Activated naive CD4-positive, alpha-beta T cell treated with anti-CD3 and anti-CD28 coated beads for 36 hours (primary cell): ENCODE data around the gene CTNNA2. TPM values are rescaled to one million over a fixed set of nuclear protein-coding genes. Genes with fewer than 3 reads are reported as not detected.

ENCODE experiments used
- CTCF ChIA-PET: fragments of 350-600 bp; sonication (Branson Sonifier 250); formaldehyde crosslinking; loops from one replicate; lab custom pipeline; 2021; ENCODE audit warnings: antibody characterized with exemption; lab: Charles Lee
- DNase-seq: peaks from one replicate; pipeline ENCODE4 v3.0.0-alpha.2; 2020
- H3K27ac Mint-ChIP-seq: one replicate; pipeline ENCODE4 v1.8.0; 2021; ENCODE audit warnings: mild to moderate bottlenecking, mixed read lengths
- H3K27me3 Mint-ChIP-seq: one replicate; pipeline ENCODE4 v1.8.0; 2021; ENCODE audit warnings: low read depth, mixed read lengths
- H3K36me3 Mint-ChIP-seq: one replicate; pipeline ENCODE4 v1.8.0; 2021; ENCODE audit warnings: low read depth, mixed read lengths
- H3K4me1 Mint-ChIP-seq: one replicate; pipeline ENCODE4 v1.8.0; 2021; ENCODE audit warnings: low read depth, mixed read lengths
- H3K4me3 Mint-ChIP-seq: one replicate; pipeline ENCODE4 v1.8.0; 2021; ENCODE audit warnings: mild to moderate bottlenecking, moderate library complexity, mixed read lengths
- H3K9me3 Mint-ChIP-seq: one replicate; pipeline ENCODE4 v1.8.0; 2021; ENCODE audit warnings: mixed read lengths
- intact Hi-C: fragments of 100-400 bp; cut with micrococcal nuclease; formaldehyde crosslinking; loops from one replicate; pipeline ENCODE4 v1.15.1; 2023
- total RNA-seq, 2 experiments: library from RNA; stranded (reverse); gene quantifications; one replicate each; pipeline ENCODE4 v1.2.3, GENCODE V29; 2021

CTNNA2 gene
- total RNA-seq, 2 experiments from 2014 or later: not detected

GRCh38 chr2:80454628-80455027 lies 941.8 kb downstream of the CTNNA2 start:
- Mint-ChIP-seq H3K27me3 (no peaks in the 10 kb centered on the region), H3K4me1 (no peaks in the 10 kb centered on the region), H3K27ac (no peak overlapping the region), H3K36me3 (no peaks in the 10 kb centered on the region), H3K4me3 (no peak overlapping the region), H3K9me3 (peaks cover 4% of the 10 kb centered on the region)
- CTCF ChIA-PET: no interaction called here
- DNase-seq: no peak
- intact Hi-C loops: no loop called here

GRCh38 chr2:80459028-80459427 lies 946.2 kb downstream of the CTNNA2 start:
- intact Hi-C loops: no loop called here
- H3K4me1 Mint-ChIP-seq: no peaks in the 10 kb centered on the region

GRCh38 chr2:80461505-80462197 lies 948.8 kb downstream of the CTNNA2 start:
- Mint-ChIP-seq H3K4me1 (no peaks in the 10 kb centered on the region), H3K9me3 (peaks cover 8% of the 10 kb centered on the region), H3K27ac (no peak overlapping the region), H3K4me3 (no peak overlapping the region), H3K36me3 (no peaks in the 10 kb centered on the region), H3K27me3 (no peaks in the 10 kb centered on the region)
- DNase-seq: no peak
- CTCF ChIA-PET: no interaction called here
- intact Hi-C loops: no loop called here

More at GRCh38 chr2:80459028-80459427, 946.2 kb downstream of the CTNNA2 start:
- CTCF ChIA-PET: no interaction called here
- Mint-ChIP-seq H3K4me3 (no peak overlapping the region), H3K27me3 (no peaks in the 10 kb centered on the region), H3K27ac (no peak overlapping the region), H3K9me3 (peaks cover 9% of the 10 kb centered on the region), H3K36me3 (no peaks in the 10 kb centered on the region)
- DNase-seq: no peak

GRCh38 chr2:80462654-80463053 lies 949.8 kb downstream of the CTNNA2 start:
- DNase-seq: no peak
- Mint-ChIP-seq H3K4me1 (no peaks in the 10 kb centered on the region), H3K9me3 (peaks cover 7% of the 10 kb centered on the region), H3K4me3 (no peak overlapping the region), H3K36me3 (no peaks in the 10 kb centered on the region), H3K27ac (no peak overlapping the region), H3K27me3 (no peaks in the 10 kb centered on the region)
- CTCF ChIA-PET: no interaction called here
- intact Hi-C loops: no loop called here

- H3K4me1 Mint-ChIP-seq: no peaks in the 10 kb centered on the region
- no peak overlapping the region for H3K4me3 Mint-ChIP-seq
- H3K27me3 Mint-ChIP-seq: no peaks in the 10 kb centered on the region
- no peak overlapping the region for H3K27ac Mint-ChIP-seq
- no peaks in the 10 kb centered on the region for H3K36me3 Mint-ChIP-seq
- no peak for DNase-seq
- CTCF ChIA-PET: no interaction called here
- peaks cover 7% of the 10 kb centered on the region for H3K9me3 Mint-ChIP-seq
- intact Hi-C loops: no loop called here
These were observed 951.4 kb downstream of the CTNNA2 start for GRCh38 chr2:80464275-80464674.

- Mint-ChIP-seq H3K27ac (no peak overlapping the region), H3K27me3 (no peaks in the 10 kb centered on the region), H3K4me3 (no peak overlapping the region), H3K4me1 (no peaks in the 10 kb centered on the region), H3K36me3 (no peaks in the 10 kb centered on the region), H3K9me3 (peaks cover 8% of the 10 kb centered on the region)
- CTCF ChIA-PET: no interaction called here
- DNase-seq: no peak
- intact Hi-C loops: no loop called here
These were observed 954.5 kb downstream of the CTNNA2 start for GRCh38 chr2:80467262-80467811.

- Mint-ChIP-seq H3K9me3 (peaks cover 9% of the 10 kb centered on the region), H3K4me3 (no peak overlapping the region), H3K36me3 (no peaks in the 10 kb centered on the region), H3K27me3 (no peaks in the 10 kb centered on the region), H3K4me1 (no peaks in the 10 kb centered on the region), H3K27ac (no peak overlapping the region)
- no peak for DNase-seq
- CTCF ChIA-PET: no interaction called here
- intact Hi-C loops: no loop called here
These were observed 956.6 kb downstream of the CTNNA2 start for GRCh38 chr2:80469428-80469827.

- CTCF ChIA-PET: no interaction called here
- Mint-ChIP-seq H3K27me3 (no peaks in the 10 kb centered on the region), H3K36me3 (no peaks in the 10 kb centered on the region), H3K27ac (no peak overlapping the region), H3K4me3 (no peak overlapping the region), H3K9me3 (peaks cover 9% of the 10 kb centered on the region), H3K4me1 (no peaks in the 10 kb centered on the region)
- no peak for DNase-seq
- intact Hi-C loops: no loop called here
These were observed 960.2 kb downstream of the CTNNA2 start for GRCh38 chr2:80473069-80473468.

- H3K27ac Mint-ChIP-seq: no peak overlapping the region
- no peaks in the 10 kb centered on the region for H3K36me3 Mint-ChIP-seq
- intact Hi-C loops: no loop called here
- CTCF ChIA-PET: no interaction called here
- no peaks in the 10 kb centered on the region for H3K4me1 Mint-ChIP-seq
- H3K27me3 Mint-ChIP-seq: no peaks in the 10 kb centered on the region
- no peak overlapping the region for H3K4me3 Mint-ChIP-seq
- H3K9me3 Mint-ChIP-seq: peaks cover 9% of the 10 kb centered on the region
- DNase-seq: no peak
These were observed 960.9 kb downstream of the CTNNA2 start for GRCh38 chr2:80473796-80474195.

GRCh38 chr2:80475970-80476369 lies 963.1 kb downstream of the CTNNA2 start:
- no peaks in the 10 kb centered on the region for H3K36me3 Mint-ChIP-seq
- CTCF ChIA-PET: no interaction called here
- H3K4me1 Mint-ChIP-seq: no peaks in the 10 kb centered on the region
- no peaks in the 10 kb centered on the region for H3K27me3 Mint-ChIP-seq
- DNase-seq: no peak
- H3K27ac Mint-ChIP-seq: no peak overlapping the region
- H3K9me3 Mint-ChIP-seq: peaks cover 6% of the 10 kb centered on the region
- intact Hi-C loops: no loop called here
- no peak overlapping the region for H3K4me3 Mint-ChIP-seq

- H3K27me3 Mint-ChIP-seq: no peaks in the 10 kb centered on the region
- no peak overlapping the region for H3K4me3 Mint-ChIP-seq
- no peak for DNase-seq
- no peaks in the 10 kb centered on the region for H3K4me1 Mint-ChIP-seq
- peaks cover 4% of the 10 kb centered on the region for H3K9me3 Mint-ChIP-seq
- intact Hi-C loops: no loop called here
- no peak overlapping the region for H3K27ac Mint-ChIP-seq
- CTCF ChIA-PET: no interaction called here
- no peaks in the 10 kb centered on the region for H3K36me3 Mint-ChIP-seq
These were observed 963.8 kb downstream of the CTNNA2 start for GRCh38 chr2:80476535-80477117.

- H3K27ac Mint-ChIP-seq: no peak overlapping the region
- no peaks in the 10 kb centered on the region for H3K9me3 Mint-ChIP-seq
- H3K4me1 Mint-ChIP-seq: no peaks in the 10 kb centered on the region
- no peaks in the 10 kb centered on the region for H3K36me3 Mint-ChIP-seq
- CTCF ChIA-PET: no interaction called here
- DNase-seq: no peak
- no peaks in the 10 kb centered on the region for H3K27me3 Mint-ChIP-seq
- no peak overlapping the region for H3K4me3 Mint-ChIP-seq
- intact Hi-C loops: no loop called here
These were observed 969.4 kb downstream of the CTNNA2 start for GRCh38 chr2:80482276-80482675.

- DNase-seq: no peak
- intact Hi-C loops: no loop called here
- CTCF ChIA-PET: no interaction called here
- Mint-ChIP-seq H3K9me3 (peaks cover 5% of the 10 kb centered on the region), H3K4me3 (no peak overlapping the region), H3K27me3 (no peaks in the 10 kb centered on the region), H3K4me1 (no peaks in the 10 kb centered on the region), H3K36me3 (no peaks in the 10 kb centered on the region), H3K27ac (no peak overlapping the region)
These were observed 976.9 kb downstream of the CTNNA2 start for GRCh38 chr2:80489717-80490116.
